ENCODE data around the gene CYB5D1. TPM values are rescaled to one million over a fixed set of nuclear protein-coding genes. Genes with fewer than 3 reads are reported as not detected.
"Not testable (repeated sequence)": the region's sequence is repeated elsewhere in the genome, so short reads cannot be mapped to it uniquely, and the experiment has no call there.

CYB5D1 gene
- total RNA-seq, 2 donors from 2014 or later = 15.6 to 17.1 TPM

DNA sequence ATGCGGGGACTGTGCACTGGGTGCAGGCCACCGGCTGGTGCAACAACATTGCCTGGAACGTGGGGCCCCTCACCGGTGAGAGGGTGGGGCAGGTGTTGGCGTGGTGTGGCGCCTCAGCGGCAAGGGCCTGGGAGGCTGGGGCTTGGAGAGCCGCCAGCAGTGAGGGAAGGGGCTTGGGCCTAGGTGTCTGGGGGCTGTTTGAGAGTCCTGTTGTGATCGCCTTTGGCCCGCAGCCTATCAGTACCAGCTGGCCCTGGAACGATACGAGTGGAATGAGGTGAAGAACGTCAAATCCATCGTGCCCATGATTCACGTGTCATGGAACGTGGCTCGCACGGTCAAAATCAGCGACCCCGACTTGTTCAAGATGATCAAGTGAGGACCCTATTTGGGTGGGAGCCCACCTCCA is 5.5 kb upstream of the CYB5D1 start:
- no peak for ATAC-seq
- intact Hi-C loops (cut with DNase I) = loop anchor here in 1 of 2 donors (2.0 kb wide), 1 partner anchor 27 kb away; no protein-coding TSS in a partner anchor
- DNase-seq = peak; percentile 25

DNA sequence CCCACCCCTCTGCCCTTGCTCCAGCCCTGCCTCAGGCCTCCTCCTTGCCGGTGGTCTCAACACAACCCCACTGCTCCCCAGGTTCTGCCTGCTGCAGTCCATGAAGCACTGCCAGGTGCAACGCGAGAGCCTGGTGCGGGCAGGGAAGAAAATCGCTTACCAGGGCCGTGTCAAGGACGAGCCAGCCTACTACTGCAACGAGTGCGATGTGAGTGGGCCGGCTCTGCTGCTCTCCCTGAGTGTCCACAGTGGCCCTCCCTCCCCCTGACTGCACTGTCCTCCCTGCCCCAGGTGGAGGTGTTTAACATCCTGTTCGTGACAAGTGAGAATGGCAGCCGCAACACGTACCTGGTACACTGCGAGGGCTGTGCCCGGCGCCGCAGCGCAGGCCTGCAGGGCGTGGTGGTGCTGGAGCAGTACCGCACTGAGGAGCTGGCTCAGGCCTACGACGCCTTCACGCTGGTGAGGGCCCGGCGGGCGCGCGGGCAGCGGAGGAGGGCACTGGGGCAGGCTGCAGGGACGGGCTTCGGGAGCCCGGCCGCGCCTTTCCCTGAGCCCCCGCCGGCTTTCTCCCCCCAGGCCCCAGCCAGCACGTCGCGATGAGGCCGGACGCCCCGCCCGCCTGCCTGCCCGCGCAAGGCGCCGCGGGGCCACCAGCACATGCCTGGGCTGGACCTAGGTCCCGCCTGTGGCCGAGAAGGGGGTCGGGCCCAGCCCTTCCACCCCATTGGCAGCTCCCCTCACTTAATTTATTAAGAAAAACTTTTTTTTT is 4.7 kb upstream of the CYB5D1 start:
- no peak for ATAC-seq
- DNase-seq = peak; percentile 31
- intact Hi-C loops (cut with DNase I) = loop anchor here in 1 of 2 donors (2.0 kb wide), 1 partner anchor 28 kb away; no protein-coding TSS in a partner anchor

GRCh38 chr17:7853691-7854038 is 4.1 kb upstream of the CYB5D1 start:
- intact Hi-C loops (cut with DNase I) = loop anchor here in 1 of 2 donors (2.0 kb wide), 1 partner anchor 29 kb away; no protein-coding TSS in a partner anchor
- DNase-seq (peak; percentile 24), ATAC-seq (no peak)

DNA sequence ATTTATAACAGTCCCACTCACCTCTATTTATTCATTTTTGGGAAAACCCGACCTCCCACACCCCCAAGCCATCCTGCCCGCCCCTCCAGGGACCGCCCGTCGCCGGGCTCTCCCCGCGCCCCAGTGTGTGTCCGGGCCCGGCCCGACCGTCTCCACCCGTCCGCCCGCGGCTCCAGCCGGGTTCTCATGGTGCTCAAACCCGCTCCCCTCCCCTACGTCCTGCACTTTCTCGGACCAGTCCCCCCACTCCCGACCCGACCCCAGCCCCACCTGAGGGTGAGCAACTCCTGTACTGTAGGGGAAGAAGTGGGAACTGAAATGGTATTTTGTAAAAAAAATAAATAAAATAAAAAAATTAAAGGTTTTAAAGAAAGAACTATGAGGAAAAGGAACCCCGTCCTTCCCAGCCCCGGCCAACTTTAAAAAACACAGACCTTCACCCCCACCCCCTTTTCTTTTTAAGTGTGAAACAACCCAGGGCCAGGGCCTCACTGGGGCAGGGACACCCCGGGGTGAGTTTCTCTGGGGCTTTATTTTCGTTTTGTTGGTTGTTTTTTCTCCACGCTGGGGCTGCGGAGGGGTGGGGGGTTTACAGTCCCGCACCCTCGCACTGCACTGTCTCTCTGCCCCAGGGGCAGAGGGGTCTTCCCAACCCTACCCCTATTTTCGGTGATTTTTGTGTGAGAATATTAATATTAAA is 3.6 kb upstream of the CYB5D1 start:
- intact Hi-C loops (cut with DNase I) = no loop called here
- ATAC-seq = no peak
- DNase-seq = peak; percentile 34

- no peak for ATAC-seq
- intact Hi-C loops (cut with DNase I) = loop anchor here in 1 of 2 donors (5.0 kb wide), 1 partner anchor 33 kb away; no protein-coding TSS in a partner anchor
Measured at GRCh38 chr17:7854851-7855659, 2.7 kb upstream of the CYB5D1 start, which contains the start of gene TMEM88. Gene TMEM88 (plus strand): TSS chr17:7855066. CDS start chr17:7855075, 9 bp downstream.

GRCh38 chr17:7855660-7856010 is 2.2 kb upstream of the CYB5D1 start:
- DNase-seq (peak; percentile 60), ATAC-seq (no peak)
- intact Hi-C loops (cut with DNase I) = loop anchor here in 1 of 2 donors (5.0 kb wide), 1 partner anchor 33 kb away; no protein-coding TSS in a partner anchor

More at GRCh38 chr17:7854851-7855659, 2.7 kb upstream of the CYB5D1 start, which contains the start of gene TMEM88:
- DNase-seq = peak; percentile 54

- DNase-seq = peak; percentile 86
- intact Hi-C loops (cut with DNase I) = loop anchor here in 1 of 2 donors (5.0 kb wide), 1 partner anchor 34 kb away; no protein-coding TSS in a partner anchor
- ATAC-seq = peak; percentile 0 to 3
Measured at GRCh38 chr17:7856011-7856810, 1.6 kb upstream of the CYB5D1 start.

DNA sequence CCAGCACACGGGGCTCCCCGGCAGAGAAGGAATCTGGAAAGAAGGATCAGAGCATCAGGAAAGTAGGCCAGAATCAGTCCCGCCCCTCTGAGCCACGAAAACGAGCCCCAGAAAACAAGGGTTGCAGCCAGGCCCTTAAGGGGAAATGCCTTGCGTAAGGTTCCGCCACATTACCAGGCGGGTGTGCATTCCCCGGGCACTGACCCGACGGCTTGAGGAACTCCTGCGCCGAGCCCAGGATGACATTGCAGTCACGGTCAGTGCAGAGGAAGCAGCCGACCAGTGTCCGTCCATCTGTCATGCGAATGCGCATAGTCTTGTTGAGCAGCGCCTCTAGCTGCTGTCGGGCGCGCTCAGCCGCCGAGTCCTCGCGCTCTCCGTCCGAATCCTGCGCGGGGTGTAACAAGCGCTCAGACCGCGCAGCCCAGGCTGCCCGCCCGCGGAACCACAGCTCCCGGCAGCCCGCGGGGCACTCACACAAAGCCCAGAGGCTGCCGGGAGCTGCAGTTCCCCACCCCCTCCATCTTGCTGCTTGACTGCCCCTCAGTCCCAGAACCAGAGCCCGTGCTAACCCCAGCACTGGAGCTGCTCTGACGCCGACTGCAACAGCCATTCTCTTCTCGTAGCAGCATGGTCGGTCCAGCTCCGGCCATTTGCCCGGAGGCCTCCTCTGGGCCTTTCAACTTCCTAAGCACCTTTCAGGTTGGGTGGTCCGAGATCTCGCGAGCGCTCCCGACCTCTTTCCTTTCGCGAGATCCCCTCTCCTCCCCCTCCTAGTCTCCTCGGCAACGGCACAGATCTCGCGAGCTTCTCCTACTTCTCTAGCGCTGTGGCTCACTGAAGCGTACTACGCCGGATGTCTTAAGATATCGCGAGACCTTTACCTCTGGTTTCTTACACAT is 741 bp upstream of the CYB5D1 start, which contains the start of gene NAA38:
Gene NAA38 (minus strand): TSS at position 749 of the 902 bp plus-strand sequence. CDS start 96 bp downstream, at position 653.
- ATAC-seq (peak; percentile 87 to 89), DNase-seq (peak; percentile 97)
- intact Hi-C loops (cut with DNase I) = loop anchor here in 1 of 2 donors (5.0 kb wide), 1 partner anchor 35 kb away; no protein-coding TSS in a partner anchor

GRCh38 chr17:7858522-7858810 is 663 bp downstream of the CYB5D1 start:
- DNase-seq = peak; percentile 63
- peak; percentile 8 to 10 for ATAC-seq
- intact Hi-C loops (cut with DNase I) = loop anchor here in 1 of 2 donors (5.0 kb wide), 1 partner anchor 36 kb away; no protein-coding TSS in a partner anchor

DNA sequence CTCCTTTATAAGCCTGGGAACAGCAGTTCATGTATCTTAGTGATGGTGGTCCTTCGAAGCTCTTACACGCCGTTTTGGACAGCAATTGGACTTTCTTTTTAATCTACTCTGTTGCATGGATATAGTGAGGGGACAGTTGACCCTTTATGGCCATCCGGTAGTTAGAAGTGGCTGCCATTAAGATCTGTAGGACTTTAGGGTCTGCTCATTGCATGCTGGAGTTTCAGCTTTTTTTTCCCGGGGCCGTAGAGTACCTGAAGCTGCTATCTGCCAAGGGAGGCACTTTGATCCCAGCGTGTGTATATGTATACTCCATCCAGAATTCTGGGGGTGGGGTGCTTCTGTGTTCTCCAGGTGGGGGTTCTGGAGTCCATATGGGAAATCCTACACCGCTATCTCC is 1.2 kb downstream of the CYB5D1 start:
- ATAC-seq (no peak), DNase-seq (no peak)
- intact Hi-C loops (cut with DNase I) = loop anchor here in 1 of 2 donors (5.0 kb wide), 1 partner anchor 37 kb away; no protein-coding TSS in a partner anchor

- DNase-seq (peak; percentile 42), ATAC-seq (no peak)
- intact Hi-C loops (cut with DNase I) = loop anchor here in 1 of 2 donors (2.0 to 5.0 kb wide), 3 partner anchors 34 to 179 kb away; no protein-coding TSS in a partner anchor
Measured at GRCh38 chr17:7862692-7863437, 5.1 kb downstream of the CYB5D1 start.

DNA sequence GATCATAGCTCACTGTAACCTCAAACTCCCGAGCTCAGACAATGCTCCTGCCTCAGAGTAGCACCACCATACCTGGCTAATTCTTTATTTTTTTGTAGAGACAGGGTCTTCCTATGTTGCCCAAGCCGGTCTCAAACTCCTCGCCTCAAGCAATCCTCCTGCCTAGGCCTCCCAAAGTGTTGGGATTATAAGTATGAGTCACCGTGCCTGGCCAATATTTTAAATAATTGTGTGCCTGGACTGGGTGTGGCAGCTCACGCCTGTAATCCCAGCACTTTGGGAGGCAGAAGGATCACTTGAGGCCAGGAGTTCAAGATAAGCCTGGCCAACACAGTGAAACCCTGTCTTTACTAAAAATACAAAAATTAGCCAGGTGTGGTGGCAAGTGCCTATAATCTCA is 6.6 kb downstream of the CYB5D1 start:
- not testable (repeated sequence) for ATAC-seq, DNase-seq
- intact Hi-C loops (cut with DNase I) = loop anchor here in 1 of 2 donors (5.0 kb wide), 1 partner anchor 178 kb away; no protein-coding TSS in a partner anchor

DNA sequence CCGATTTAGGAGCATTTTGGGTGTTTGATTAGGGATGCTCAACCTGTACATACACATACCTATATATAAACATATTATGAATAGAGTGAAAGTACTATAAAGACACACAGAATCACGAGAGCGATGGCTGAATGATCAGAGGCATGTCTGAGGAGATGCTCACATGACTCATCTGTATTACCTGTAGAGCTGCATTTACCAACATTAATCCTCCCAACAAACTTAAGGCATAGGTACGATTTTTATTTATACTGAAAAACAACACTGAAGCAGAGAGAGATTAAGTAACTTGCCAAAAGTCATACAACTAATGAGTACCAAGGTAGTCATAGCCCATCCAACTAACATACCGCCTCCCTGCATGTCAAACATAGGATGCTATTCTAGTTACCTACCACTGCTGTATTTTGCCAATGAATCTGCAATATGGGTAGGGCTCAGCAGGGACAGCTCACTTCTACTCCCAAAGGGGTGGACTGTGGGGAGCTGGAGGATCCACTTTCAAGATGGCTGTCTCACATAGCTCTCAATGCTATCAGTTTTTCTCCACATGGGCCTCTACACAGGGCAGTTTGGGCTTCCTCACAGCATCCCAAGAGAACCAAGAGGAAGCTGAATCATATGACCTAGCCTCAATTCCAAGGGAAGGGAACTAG is 7.3 kb downstream of the CYB5D1 start:
- no peak for ATAC-seq
- DNase-seq = no peak
- intact Hi-C loops (cut with DNase I) = loop anchor here in 1 of 2 donors (5.0 kb wide), 2 partner anchors 177 to 192 kb away; no protein-coding TSS in a partner anchor

DNA sequence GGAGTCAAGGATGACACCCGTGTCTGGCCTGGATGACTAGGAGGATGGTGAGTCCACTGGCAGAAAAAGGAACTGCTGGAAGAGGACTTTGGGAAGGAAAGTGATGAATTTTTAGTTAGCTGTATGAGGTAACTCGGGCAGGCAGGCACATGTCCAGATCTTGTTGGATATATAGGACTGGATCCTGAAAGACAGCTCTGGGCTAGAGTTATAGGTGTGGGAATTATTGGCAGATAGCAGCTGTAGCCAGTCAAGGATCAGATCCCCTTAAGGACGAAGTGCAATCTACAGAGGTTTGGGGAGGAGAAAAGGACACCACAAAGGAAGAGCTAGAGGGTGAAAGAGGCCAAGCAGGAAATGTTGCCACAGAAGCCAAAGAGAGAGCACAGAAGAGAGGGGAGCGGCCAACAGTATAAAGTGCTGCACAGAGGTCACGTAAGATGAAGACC is 10.1 kb downstream of the CYB5D1 start:
- ATAC-seq = no peak
- no peak for DNase-seq
- intact Hi-C loops (cut with DNase I) = loop anchor here in 1 of 2 donors (5.0 kb wide), 1 partner anchor 189 kb away; no protein-coding TSS in a partner anchor

- intact Hi-C loops (cut with DNase I) = loop anchor here in 1 of 2 donors (5.0 kb wide), 1 partner anchor 109 kb away; no protein-coding TSS in a partner anchor
- ATAC-seq (no peak), DNase-seq (no peak)
Measured at GRCh38 chr17:7873051-7873450, 15.2 kb downstream of the CYB5D1 start.

Data from left cardiac atrium (tissue), 4 donors.